Panc1 (cell line): Measurements from ENCODE around the gene SPATA33.

Experiments used
- POLR2AphosphoS5 ChIP-seq: IDR thresholded peaks from 2 replicates; pipeline ENCODE4 v1.6.1; 2012; ENCODE audit warnings: mild to moderate bottlenecking, low read depth, low read length, moderate library complexity
- SIN3A ChIP-seq: IDR thresholded peaks from 2 replicates; pipeline ENCODE4 v1.6.1; 2012; ENCODE audit warnings: low read depth, mild to moderate bottlenecking, low read length, moderate library complexity, borderline replicate concordance; ENCODE audit not compliant: insufficient read depth
- TF ChIP-seq, protein P1 (sequence below): fragments of 450-650 bp; IDR thresholded peaks from 2 replicates; pipeline ENCODE4 v1.5.1; 2017; ENCODE audit warnings: mild to moderate bottlenecking

DNA sequence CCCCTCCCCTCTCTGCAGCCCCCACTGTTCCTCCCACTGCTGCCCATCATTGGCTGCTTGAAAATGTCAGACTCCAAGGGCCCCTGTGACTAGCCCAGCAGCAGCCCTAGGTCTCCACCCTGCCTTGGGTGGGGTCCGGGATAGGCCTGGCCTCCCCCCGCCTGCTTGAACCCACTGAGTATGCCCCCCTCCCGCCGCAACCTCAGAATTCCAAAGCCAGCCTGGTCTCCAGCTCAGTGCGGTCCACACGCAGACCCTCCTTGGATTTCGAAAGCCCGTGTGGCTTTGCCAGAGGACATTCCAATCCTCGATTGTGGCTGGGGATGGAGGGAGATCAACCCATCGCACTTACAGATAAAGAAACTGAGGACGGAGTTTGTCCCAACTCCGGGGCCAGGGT is 37.8 kb upstream of the SPATA33 start:
- TF ChIP-seq POLR2AphosphoS5 (no peak), SIN3A (no peak)
- TF ChIP-seq, protein P1, sequence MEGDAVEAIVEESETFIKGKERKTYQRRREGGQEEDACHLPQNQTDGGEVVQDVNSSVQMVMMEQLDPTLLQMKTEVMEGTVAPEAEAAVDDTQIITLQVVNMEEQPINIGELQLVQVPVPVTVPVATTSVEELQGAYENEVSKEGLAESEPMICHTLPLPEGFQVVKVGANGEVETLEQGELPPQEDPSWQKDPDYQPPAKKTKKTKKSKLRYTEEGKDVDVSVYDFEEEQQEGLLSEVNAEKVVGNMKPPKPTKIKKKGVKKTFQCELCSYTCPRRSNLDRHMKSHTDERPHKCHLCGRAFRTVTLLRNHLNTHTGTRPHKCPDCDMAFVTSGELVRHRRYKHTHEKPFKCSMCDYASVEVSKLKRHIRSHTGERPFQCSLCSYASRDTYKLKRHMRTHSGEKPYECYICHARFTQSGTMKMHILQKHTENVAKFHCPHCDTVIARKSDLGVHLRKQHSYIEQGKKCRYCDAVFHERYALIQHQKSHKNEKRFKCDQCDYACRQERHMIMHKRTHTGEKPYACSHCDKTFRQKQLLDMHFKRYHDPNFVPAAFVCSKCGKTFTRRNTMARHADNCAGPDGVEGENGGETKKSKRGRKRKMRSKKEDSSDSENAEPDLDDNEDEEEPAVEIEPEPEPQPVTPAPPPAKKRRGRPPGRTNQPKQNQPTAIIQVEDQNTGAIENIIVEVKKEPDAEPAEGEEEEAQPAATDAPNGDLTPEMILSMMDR, result no peak
